ENCODE results near the gene UBXN11.

GRCh38 chr1:26274801-26275425, 31.5 kb downstream of the UBXN11 start:
- TF ChIP-seq POLR2AphosphoS5 (IDR thresholded peaks at IDR 0.05; ENCODE audit: insufficient read depth in 1 of 2, low read depth in 1 of 2) (no peak), POLR2A (IDR thresholded peaks at IDR 0.05) (no peak)
